ENCODE results near the gene ACSF3. TPM values are rescaled to one million over a fixed set of nuclear protein-coding genes. Genes with fewer than 3 reads are reported as not detected.

Gene ACSF3
- total and polyA plus RNA-seq, 2 of the 4 experiments (the other 2 are of a cell fraction), result 9.5 to 14.2 TPM

DNA sequence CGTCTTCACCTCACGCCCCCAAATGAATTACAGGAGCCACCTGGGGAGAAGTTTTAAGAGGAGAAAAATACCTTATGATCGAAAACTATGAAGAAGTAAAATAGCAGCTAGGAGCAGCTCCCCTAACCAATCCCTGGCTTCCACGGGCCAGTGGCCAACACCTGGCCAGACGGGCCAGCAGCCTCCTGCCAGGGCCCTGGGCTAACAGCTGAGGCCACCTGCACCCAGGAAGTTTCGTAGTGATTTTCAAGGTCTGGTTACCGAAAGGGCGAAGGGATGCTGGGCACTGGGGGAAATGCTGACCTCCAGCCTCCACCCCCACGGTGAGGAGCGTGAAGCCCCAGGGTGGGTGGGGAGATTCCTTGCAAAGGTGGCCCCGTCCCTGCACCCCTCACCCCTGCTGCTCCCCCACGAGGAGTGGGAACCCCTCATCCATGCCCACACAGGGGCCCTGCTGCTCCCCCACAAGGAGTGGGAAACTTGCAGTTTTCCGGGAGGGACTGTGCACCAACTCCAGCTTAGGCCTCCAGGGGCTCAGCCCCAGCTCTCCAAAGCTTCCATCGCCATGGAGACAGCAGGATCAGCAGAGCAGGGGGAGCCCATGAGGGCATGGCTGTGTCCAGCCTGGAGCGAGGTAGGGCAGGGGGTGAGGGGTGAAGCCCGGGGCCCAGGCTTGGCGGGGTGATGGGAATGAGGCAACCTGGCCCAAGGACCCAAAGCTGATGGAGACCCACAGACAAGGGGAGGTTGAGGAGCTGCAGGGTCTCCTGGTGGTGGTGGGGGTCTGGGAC lies 31.9 kb upstream of the ACSF3 start:
- in situ Hi-C loops (cut with MboI; ENCODE audit: low sequenced_read_pairs), result no loop called here
- 20% methylated on average over 1 of the region's 17 CpGs; no CpG with 5 or more reads in 1 of the 2 experiments for WGBS, 2 experiments (ENCODE audit: extremely low coverage in 2 of 2, insufficient read length in 1 of 2)

More for the DNA sequence above, 31.9 kb upstream of the ACSF3 start:
- BruUV-seq (replicated peaks), result no TSS peak
- Histone ChIP-seq H2BK120ac (ENCODE audit: low read depth, low read length) (no peak overlapping the region), H2BK20ac (ENCODE audit: low read depth, low read length) (no peak overlapping the region), H2AFZ (replicated peaks; ENCODE audit: low read length, poor library complexity) (no peak overlapping the region), H4K5ac (ENCODE audit: low read depth, low read length) (no peak overlapping the region), H4K20me1 (ENCODE audit: insufficient read depth, low read length) (no peaks in the 10 kb centered on the region), H3K36me3 (ENCODE audit: control insufficient read depth, insufficient read depth, low read length) (no peaks in the 10 kb centered on the region), H3K27ac (ENCODE audit: insufficient read depth, low read length) (no peak overlapping the region), H2AK9ac (replicated peaks; ENCODE audit: low read depth, low read length, poor library complexity) (no peak overlapping the region), H3K4me2 (ENCODE audit: low read depth, low read length) (no peak overlapping the region), H3K18ac (ENCODE audit: low read depth, low read length) (no peak overlapping the region), H4K91ac (ENCODE audit: insufficient read depth, low read depth, low read length) (no peak overlapping the region), H3K4me3 (ENCODE audit: insufficient read depth, low read depth, low read length) (no peak overlapping the region), H2BK5ac (ENCODE audit: low read depth, low read length, poor library complexity, severe bottlenecking) (no peak overlapping the region), H3K23ac (ENCODE audit: low read depth, low read length) (no peak overlapping the region), H2BK15ac (ENCODE audit: low read depth, low read length) (no peak overlapping the region), H3K27me3 (ENCODE audit: control insufficient read depth, insufficient read depth, low read length) (peaks cover 34% of the 10 kb centered on the region), H3K9me1 (ENCODE audit: insufficient read depth, low read length) (no peaks in the 10 kb centered on the region), H3K9me3 (ENCODE audit: control insufficient read depth, insufficient read depth, low read length) (no peaks in the 10 kb centered on the region), H3K4ac (ENCODE audit: low read depth, low read length) (no peak overlapping the region), H3K9ac (ENCODE audit: low read depth, low read length) (no peak overlapping the region), H2AK5ac (ENCODE audit: low read depth, low read length) (no peak overlapping the region), H3K79me1 (ENCODE audit: low read depth in 1 of 2, low read length in 2 of 2) (no peaks in the 10 kb centered on the region), H3K4me1 (ENCODE audit: control insufficient read depth, insufficient read depth, low read length) (no peaks in the 10 kb centered on the region), H4K8ac (ENCODE audit: low read depth in 2 of 2, low read length in 2 of 2) (no peak overlapping the region), H3K14ac (replicated peaks; ENCODE audit: low read depth, low read length) (no peak overlapping the region), H3K56ac (ENCODE audit: extremely low read depth, insufficient read depth, low read length) (no peak overlapping the region)
- CTCF ChIA-PET, result no interaction called here
- POLR2A ChIA-PET (ENCODE audit: unreplicated experiment), result interaction anchor here (0.5 kb wide), 1 partner anchor 294 kb away, joined by 3 read pairs; no protein-coding TSS in a partner anchor
- dilution Hi-C loops (cut with HindIII; ENCODE audit: low sequenced_read_pairs, unreplicated experiment) (no loop called here), intact Hi-C loops (cut with micrococcal nuclease) (no loop called here)
- no peak for DNase-seq
- ATAC-seq (ENCODE audit: low read depth), result no peak
- TF ChIP-seq RFX5 (IDR thresholded peaks at IDR 0.05; ENCODE audit: low read depth, low read length) (no peak), MXI1 (IDR thresholded peaks at IDR 0.05; ENCODE audit: borderline replicate concordance, low read depth, low read length) (no peak), NFE2L2 (IDR thresholded peaks at IDR 0.05; ENCODE audit: low read depth, low read length) (no peak), ELK1 (IDR thresholded peaks at IDR 0.05; ENCODE audit: borderline replicate concordance, low read depth, low read length) (no peak), CEBPB (IDR thresholded peaks at IDR 0.05; ENCODE audit: low read depth, low read length) (no peak), FOS (IDR thresholded peaks at IDR 0.05; ENCODE audit: low read depth, low read length) (no peak), CHD1 (IDR thresholded peaks at IDR 0.05; ENCODE audit: low read depth, low read length) (no peak), RAD21 (IDR thresholded peaks at IDR 0.05; ENCODE audit: low read length) (no peak), USF2 (IDR thresholded peaks at IDR 0.05; ENCODE audit: low read depth, low read length) (no peak), CTCF (conservative IDR thresholded peaks at IDR 0.05; ENCODE audit: low read depth, low read length) (no peak), MAFK (IDR thresholded peaks at IDR 0.05; ENCODE audit: low read depth, low read length) (no peak), BHLHE40 (IDR thresholded peaks at IDR 0.05; ENCODE audit: low read depth, low read length) (no peak), SMC3 (IDR thresholded peaks at IDR 0.05; ENCODE audit: low read depth, low read length) (no peak), RCOR1 (IDR thresholded peaks at IDR 0.05; ENCODE audit: insufficient replicate concordance, low read length) (no peak), POLR2A (IDR thresholded peaks at IDR 0.05; ENCODE audit: low read depth, low read length) (no peak), MAZ (IDR thresholded peaks at IDR 0.05; ENCODE audit: borderline replicate concordance, low read depth, low read length) (no peak)
